ENCODE measurements around the gene FAM168A. TPM values are rescaled to one million over a fixed set of nuclear protein-coding genes. Genes with fewer than 3 reads are reported as not detected.

The FAM168A gene
- total and polyA plus RNA-seq, 4 donors: 4.8 to 14.6 (median 9.1) TPM

DNA sequence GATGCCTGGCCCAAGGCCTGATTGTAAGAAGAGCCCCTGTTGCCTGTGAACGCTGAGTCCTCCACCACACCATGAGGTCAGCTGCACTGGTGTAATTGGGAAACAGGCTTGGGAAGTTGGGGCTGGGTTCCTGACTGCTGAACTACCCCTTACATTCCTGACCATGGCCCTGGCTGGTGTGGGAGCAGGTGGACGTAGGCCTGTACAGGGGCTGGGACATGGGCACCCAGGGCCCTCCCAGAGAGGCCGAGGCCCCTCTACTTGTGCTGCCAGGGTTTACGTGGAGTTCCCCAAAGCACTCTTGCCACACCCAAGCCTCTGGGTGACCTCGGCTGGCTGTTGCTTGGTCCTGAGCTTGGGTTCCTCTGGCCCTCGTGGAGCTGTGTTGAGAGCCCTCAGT lies 216.3 kb downstream of the FAM168A start:
- no peak overlapping the region for H3K4me3 ChIP-seq (ENCODE audit: low read depth in 1 of 3, low read length in 3 of 3)
- H3K27ac ChIP-seq (ENCODE audit: low read depth in 1 of 2, low read length in 2 of 2): no peak overlapping the region

GRCh38 chr11:73380897-73381410 lies 217.0 kb downstream of the FAM168A start:
- Histone ChIP-seq H3K27me3 (ENCODE audit: control insufficient read depth in 4 of 4, insufficient read depth in 4 of 4, low read length in 3 of 4) (no peaks in the 10 kb centered on the region), H3K36me3 (ENCODE audit: control insufficient read depth in 4 of 4, insufficient read depth in 3 of 4, low read depth in 1 of 4, low read length in 3 of 4) (no peaks in the 10 kb centered on the region), H3K9me3 (ENCODE audit: control insufficient read depth in 4 of 4, low read length in 3 of 4) (no peaks in the 10 kb centered on the region), H3K27ac (ENCODE audit: low read depth in 1 of 2, low read length in 2 of 2) (no peak overlapping the region), H3K9ac (ENCODE audit: low read depth in 1 of 2, low read length in 2 of 2) (no peak overlapping the region), H3K4me3 (ENCODE audit: low read depth in 1 of 3, low read length in 3 of 3) (no peak overlapping the region), H3K4me1 (ENCODE audit: control insufficient read depth in 4 of 4, insufficient read depth in 4 of 4, low read length in 3 of 4) (peaks cover 0 to 29% (median under 1%) of the 10 kb centered on the region in 4 donors)
- DNase-seq (ENCODE audit: low spot score): no peak
- no peak for TF ChIP-seq HNF4A (conservative IDR thresholded peaks at IDR 0.05)
- TF ChIP-seq SP1 (IDR thresholded peaks at IDR 0.05): no peak
- no peak for TF ChIP-seq EGR1 (IDR thresholded peaks at IDR 0.05; ENCODE audit: low read depth in 2 of 2)
- TF ChIP-seq, protein P1, sequence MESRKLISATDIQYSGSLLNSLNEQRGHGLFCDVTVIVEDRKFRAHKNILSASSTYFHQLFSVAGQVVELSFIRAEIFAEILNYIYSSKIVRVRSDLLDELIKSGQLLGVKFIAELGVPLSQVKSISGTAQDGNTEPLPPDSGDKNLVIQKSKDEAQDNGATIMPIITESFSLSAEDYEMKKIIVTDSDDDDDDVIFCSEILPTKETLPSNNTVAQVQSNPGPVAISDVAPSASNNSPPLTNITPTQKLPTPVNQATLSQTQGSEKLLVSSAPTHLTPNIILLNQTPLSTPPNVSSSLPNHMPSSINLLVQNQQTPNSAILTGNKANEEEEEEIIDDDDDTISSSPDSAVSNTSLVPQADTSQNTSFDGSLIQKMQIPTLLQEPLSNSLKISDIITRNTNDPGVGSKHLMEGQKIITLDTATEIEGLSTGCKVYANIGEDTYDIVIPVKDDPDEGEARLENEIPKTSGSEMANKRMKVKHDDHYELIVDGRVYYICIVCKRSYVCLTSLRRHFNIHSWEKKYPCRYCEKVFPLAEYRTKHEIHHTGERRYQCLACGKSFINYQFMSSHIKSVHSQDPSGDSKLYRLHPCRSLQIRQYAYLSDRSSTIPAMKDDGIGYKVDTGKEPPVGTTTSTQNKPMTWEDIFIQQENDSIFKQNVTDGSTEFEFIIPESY (IDR thresholded peaks at IDR 0.05): no peak
- TF ChIP-seq NR2F2 (IDR thresholded peaks at IDR 0.05): no peak
- TF ChIP-seq JUND (IDR thresholded peaks at IDR 0.05): no peak
- TF ChIP-seq GABPA (IDR thresholded peaks at IDR 0.05 in 1 of 2, conservative IDR thresholded peaks at IDR 0.05 in 1 of 2): no peak
- TF ChIP-seq, protein P2, sequence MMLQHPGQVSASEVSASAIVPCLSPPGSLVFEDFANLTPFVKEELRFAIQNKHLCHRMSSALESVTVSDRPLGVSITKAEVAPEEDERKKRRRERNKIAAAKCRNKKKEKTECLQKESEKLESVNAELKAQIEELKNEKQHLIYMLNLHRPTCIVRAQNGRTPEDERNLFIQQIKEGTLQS (IDR thresholded peaks at IDR 0.05): no peak
- TF ChIP-seq FOXA1 (IDR thresholded peaks at IDR 0.05): no peak
- TF ChIP-seq FOXA2 (IDR thresholded peaks at IDR 0.05): no peak
- TF ChIP-seq RXRA (IDR thresholded peaks at IDR 0.05): no peak
- TF ChIP-seq TAF1 (conservative IDR thresholded peaks at IDR 0.05): no peak
- TF ChIP-seq RAD21 (IDR thresholded peaks at IDR 0.05): no peak
- 97% methylated on average over 4 of the region's 4 CpGs for WGBS

More for the DNA sequence above, 216.3 kb downstream of the FAM168A start:
- H3K9me3 ChIP-seq (ENCODE audit: control insufficient read depth in 4 of 4, low read length in 3 of 4): no peaks in the 10 kb centered on the region
- H3K4me1 ChIP-seq (ENCODE audit: control insufficient read depth in 4 of 4, insufficient read depth in 4 of 4, low read length in 3 of 4): peaks cover 0 to 27% (median under 1%) of the 10 kb centered on the region in 4 donors
- WGBS: 88% methylated on average over 6 of the region's 6 CpGs
- H3K36me3 ChIP-seq (ENCODE audit: control insufficient read depth in 4 of 4, insufficient read depth in 3 of 4, low read depth in 1 of 4, low read length in 3 of 4): no peaks in the 10 kb centered on the region
- no peak overlapping the region for H3K9ac ChIP-seq (ENCODE audit: low read depth in 1 of 2, low read length in 2 of 2)
- no peak for TF ChIP-seq NR2F2 (IDR thresholded peaks at IDR 0.05)
- no peak for DNase-seq (ENCODE audit: low spot score)
- H3K27me3 ChIP-seq (ENCODE audit: control insufficient read depth in 4 of 4, insufficient read depth in 4 of 4, low read length in 3 of 4): no peaks in the 10 kb centered on the region

DNA sequence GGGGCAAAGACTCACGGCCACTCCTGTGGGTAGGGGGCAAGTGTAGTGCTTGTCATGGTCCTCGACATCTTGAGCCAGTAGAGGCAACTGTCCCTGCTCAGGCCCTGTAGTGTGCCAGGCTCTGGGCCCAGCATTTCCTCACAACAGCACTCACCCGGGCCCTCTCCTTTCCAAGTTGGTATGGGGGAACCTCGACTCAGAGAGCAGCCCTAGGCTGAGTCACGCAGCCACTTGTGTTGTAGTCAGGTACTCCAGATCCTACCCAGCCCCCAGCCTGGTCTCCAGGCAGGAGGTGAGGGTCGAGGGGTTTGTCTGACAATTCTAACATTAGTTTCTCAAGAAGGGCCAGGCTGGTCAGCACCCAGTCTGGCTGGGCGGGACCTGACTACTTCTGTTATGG lies 217.6 kb downstream of the FAM168A start:
- 87% methylated on average over 7 of the region's 7 CpGs for WGBS
- Histone ChIP-seq H3K27me3 (ENCODE audit: control insufficient read depth in 4 of 4, insufficient read depth in 4 of 4, low read length in 3 of 4) (no peaks in the 10 kb centered on the region), H3K4me1 (ENCODE audit: control insufficient read depth in 4 of 4, insufficient read depth in 4 of 4, low read length in 3 of 4) (peaks cover 0 to 29% (median under 1%) of the 10 kb centered on the region in 4 donors), H3K36me3 (ENCODE audit: control insufficient read depth in 4 of 4, insufficient read depth in 3 of 4, low read depth in 1 of 4, low read length in 3 of 4) (no peaks in the 10 kb centered on the region), H3K9ac (ENCODE audit: low read depth in 1 of 2, low read length in 2 of 2) (no peak overlapping the region), H3K9me3 (ENCODE audit: control insufficient read depth in 4 of 4, low read length in 3 of 4) (no peaks in the 10 kb centered on the region), H3K27ac (ENCODE audit: low read depth in 1 of 2, low read length in 2 of 2) (no peak overlapping the region), H3K4me3 (ENCODE audit: low read depth in 1 of 3, low read length in 3 of 3) (no peak overlapping the region)
- no peak for DNase-seq (ENCODE audit: low spot score)
- TF ChIP-seq, protein P3, sequence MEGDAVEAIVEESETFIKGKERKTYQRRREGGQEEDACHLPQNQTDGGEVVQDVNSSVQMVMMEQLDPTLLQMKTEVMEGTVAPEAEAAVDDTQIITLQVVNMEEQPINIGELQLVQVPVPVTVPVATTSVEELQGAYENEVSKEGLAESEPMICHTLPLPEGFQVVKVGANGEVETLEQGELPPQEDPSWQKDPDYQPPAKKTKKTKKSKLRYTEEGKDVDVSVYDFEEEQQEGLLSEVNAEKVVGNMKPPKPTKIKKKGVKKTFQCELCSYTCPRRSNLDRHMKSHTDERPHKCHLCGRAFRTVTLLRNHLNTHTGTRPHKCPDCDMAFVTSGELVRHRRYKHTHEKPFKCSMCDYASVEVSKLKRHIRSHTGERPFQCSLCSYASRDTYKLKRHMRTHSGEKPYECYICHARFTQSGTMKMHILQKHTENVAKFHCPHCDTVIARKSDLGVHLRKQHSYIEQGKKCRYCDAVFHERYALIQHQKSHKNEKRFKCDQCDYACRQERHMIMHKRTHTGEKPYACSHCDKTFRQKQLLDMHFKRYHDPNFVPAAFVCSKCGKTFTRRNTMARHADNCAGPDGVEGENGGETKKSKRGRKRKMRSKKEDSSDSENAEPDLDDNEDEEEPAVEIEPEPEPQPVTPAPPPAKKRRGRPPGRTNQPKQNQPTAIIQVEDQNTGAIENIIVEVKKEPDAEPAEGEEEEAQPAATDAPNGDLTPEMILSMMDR (IDR thresholded peaks at IDR 0.05; ENCODE audit: low read depth, low read length, missing input control): no peak
- TF ChIP-seq TAF1 (conservative IDR thresholded peaks at IDR 0.05) (no peak), RAD21 (IDR thresholded peaks at IDR 0.05) (no peak), RXRA (IDR thresholded peaks at IDR 0.05) (no peak), MAX (IDR thresholded peaks at IDR 0.05) (no peak), FOXA1 (IDR thresholded peaks at IDR 0.05) (no peak), YY1 (IDR thresholded peaks at IDR 0.05) (no peak), FOXA2 (IDR thresholded peaks at IDR 0.05) (no peak), JUND (IDR thresholded peaks at IDR 0.05) (no peak), HNF4A (conservative IDR thresholded peaks at IDR 0.05) (no peak)
- TF ChIP-seq, protein P4, sequence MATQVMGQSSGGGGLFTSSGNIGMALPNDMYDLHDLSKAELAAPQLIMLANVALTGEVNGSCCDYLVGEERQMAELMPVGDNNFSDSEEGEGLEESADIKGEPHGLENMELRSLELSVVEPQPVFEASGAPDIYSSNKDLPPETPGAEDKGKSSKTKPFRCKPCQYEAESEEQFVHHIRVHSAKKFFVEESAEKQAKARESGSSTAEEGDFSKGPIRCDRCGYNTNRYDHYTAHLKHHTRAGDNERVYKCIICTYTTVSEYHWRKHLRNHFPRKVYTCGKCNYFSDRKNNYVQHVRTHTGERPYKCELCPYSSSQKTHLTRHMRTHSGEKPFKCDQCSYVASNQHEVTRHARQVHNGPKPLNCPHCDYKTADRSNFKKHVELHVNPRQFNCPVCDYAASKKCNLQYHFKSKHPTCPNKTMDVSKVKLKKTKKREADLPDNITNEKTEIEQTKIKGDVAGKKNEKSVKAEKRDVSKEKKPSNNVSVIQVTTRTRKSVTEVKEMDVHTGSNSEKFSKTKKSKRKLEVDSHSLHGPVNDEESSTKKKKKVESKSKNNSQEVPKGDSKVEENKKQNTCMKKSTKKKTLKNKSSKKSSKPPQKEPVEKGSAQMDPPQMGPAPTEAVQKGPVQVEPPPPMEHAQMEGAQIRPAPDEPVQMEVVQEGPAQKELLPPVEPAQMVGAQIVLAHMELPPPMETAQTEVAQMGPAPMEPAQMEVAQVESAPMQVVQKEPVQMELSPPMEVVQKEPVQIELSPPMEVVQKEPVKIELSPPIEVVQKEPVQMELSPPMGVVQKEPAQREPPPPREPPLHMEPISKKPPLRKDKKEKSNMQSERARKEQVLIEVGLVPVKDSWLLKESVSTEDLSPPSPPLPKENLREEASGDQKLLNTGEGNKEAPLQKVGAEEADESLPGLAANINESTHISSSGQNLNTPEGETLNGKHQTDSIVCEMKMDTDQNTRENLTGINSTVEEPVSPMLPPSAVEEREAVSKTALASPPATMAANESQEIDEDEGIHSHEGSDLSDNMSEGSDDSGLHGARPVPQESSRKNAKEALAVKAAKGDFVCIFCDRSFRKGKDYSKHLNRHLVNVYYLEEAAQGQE (IDR thresholded peaks at IDR 0.05): no peak
- TF ChIP-seq, protein P2 (IDR thresholded peaks at IDR 0.05): no peak
- TF ChIP-seq, protein P1 (IDR thresholded peaks at IDR 0.05): no peak

Data from liver (tissue), 9 donors.